HPDE6-E6E7 (cell line): Measurements from ENCODE around the gene DIDO1.

Experiments used
- DNase-seq: peaks from one replicate; pipeline ENCODE4 v3.0.0; 2011; ENCODE audit warnings: missing footprints; ENCODE audit errors: extremely low spot score

Gene DIDO1

DNA sequence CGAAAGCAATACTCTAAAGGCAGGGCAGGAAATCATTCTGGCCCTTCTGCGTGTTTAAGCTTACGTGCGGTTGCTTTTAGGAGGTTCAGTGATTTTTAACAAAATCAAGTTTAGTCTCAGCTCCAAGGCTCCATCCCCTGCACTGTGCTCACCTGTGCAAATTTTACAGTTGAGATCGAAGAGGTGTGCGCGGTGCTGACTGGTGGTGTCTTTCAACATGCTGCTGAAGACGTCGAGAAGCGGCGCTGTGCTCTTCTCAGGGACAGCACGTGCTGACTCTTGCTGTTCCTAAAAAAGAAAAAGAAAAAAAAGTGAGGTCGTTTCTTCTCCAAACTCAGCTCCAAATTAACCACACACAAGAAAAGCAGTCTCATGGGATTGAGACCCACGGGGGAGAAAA is 32.0 kb downstream of the DIDO1 start:
- no peak for DNase-seq

DNA sequence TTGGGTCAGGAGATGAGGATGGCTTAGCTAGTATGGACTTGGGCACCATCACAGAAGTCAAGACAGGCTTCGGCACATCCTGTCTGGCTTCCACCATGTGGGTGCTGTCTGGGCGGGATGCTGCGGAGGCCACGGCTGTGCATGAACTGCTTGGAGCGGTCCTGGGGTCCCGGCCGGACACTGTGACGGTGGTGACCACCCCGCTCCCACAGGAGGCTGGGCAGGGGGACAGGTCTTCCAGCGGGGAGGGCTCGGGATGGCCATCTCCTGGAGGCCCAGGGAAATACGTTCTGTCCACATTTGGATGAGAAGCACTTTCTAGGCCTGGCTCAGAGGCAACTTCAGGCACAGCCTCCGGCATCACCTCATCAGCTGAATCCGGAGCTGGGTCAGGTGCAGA is 32.6 kb downstream of the DIDO1 start:
- DNase-seq, result no peak

DNA sequence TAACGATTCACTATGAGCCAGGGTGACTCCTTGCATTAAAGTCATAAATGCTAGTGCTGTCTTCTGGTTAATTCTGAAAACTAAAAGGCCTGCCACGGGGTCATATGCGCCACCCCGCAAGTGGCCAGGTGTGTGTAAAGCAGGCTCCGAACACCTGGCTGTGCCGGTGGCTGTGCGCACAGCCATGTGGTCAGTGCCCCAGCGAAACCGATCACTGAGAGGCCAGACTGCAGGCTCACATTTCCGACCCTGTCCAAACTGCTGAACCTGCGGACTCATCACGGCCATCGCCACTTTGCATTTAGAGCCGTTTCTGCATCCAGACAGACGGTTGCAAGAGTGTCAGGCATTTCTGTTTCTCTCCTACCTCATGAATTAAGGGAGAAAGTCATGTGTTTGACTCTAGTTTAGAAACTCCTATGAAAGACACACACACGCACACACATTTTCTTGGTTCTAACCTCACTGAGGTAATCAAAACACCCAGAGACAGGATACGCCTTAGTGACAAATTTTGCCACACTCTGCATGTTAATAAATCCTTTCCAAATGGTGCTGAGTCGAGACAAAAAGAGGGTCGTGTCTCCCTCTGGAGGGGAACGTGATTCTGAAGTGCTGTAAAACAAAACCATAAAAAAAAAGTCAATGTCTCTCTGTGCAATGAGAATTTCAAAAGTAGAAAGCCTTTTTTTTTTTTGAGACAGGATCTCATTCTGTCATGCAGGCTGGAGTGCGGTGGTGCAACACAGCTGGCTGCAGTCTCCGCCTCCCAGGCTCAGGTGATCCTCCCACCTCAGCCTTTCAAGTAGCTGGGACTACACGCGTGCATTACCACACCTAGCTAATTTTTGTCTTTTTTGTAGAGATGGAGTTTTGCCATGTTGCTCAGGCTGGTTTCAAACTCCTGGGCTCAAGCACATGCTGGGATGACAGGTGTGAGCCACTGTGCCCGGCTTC is 33.7 kb downstream of the DIDO1 start:
- no peak for DNase-seq

DNA sequence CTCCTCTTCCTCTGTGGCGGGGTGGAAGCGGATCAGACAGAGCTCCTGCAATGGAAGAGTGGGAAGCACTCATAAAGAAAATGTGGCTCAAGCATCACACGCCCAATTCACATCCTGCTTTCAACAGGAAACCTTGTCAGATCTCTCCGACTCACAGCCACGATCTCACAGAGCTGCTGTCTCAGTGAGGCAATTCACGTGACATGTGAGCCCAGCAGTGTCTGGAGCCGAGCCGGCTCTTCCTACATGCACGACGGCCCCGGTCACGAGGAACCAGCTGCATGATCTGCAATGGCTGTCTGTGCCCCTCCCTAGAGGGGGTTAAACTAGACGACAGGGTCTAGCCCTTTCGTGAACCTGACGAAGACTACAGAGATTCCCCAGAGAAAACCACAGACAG is 35.2 kb downstream of the DIDO1 start:
- DNase-seq, result no peak

DNA sequence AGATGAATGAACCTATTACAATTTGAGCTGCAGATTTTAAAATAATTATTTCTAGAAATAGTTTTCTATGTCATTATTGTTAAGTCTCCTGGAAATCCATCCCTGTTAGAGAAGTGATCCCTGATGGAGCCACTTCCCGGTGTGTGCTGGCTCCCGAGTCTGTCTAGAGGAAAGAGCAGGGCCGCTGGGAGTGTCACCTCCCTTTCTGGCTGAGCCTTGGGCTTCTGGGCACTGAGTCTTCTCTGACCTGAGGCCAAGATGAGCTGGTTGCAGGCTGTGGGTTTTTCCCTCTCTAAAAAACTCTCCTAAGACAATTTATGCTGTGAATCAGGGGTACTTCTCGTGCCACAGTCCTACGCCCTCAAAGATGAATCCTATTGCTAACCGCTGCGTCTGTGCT is 35.9 kb downstream of the DIDO1 start:
- DNase-seq, result no peak

DNA sequence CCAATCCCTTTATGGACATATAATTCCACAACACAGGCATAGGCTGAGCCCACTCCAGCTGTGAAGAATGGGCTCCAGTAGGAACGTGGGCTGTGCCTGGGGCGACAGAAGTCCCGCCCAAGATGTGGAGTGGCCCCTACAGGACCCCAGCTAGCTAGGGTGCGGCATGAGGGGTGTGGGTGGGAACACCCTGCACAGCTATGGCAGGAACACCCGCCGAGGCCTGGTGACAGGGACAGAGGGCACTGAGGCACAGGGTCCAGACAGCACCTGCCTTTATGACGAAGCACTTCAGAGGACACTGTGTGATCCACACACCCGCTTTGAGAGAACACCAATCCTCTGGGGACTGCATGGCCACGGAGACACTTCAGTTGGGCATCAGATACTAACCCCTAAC is 36.4 kb downstream of the DIDO1 start:
- DNase-seq, result no peak

DNA sequence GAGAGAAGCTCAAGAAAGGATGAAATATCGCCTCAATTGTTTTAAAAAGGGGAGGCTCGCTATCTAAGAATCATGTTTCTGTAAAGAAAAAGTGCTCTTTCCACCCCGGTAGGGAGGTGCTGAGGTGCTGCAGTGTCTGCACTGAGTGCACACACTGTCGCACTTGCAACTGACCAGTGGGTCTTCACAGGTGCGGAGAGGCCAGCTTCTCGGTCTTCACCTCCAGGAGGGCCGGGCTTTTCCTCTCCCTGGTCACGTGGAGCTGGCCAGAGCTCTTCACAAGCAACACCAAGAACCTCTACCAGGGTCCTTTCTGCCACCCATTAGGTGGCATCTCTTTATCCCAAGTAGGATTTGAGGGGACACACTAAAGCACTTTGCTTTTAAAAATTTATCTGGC is 36.9 kb downstream of the DIDO1 start:
- no peak for DNase-seq

DNA sequence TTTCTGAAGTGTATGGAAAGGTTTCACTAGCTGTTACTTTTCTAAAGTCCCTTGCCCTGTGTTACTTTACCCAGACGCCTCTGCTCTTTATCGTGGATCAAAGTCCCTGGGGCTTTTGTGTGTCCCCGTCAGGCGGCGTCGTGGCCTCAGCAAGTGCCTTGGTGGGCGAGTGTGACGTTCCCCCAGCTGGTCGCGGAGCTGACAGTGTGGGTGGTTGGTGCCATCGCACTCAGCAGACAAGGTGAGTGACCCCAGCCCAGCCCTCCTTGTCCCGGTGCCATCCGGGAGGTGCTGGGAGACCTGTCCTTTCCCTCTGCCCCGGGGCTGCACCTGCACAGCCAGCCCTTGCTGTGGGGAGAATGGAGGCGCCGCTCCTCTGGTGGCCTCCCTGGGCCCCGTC is 37.4 kb downstream of the DIDO1 start:
- no peak for DNase-seq

DNA sequence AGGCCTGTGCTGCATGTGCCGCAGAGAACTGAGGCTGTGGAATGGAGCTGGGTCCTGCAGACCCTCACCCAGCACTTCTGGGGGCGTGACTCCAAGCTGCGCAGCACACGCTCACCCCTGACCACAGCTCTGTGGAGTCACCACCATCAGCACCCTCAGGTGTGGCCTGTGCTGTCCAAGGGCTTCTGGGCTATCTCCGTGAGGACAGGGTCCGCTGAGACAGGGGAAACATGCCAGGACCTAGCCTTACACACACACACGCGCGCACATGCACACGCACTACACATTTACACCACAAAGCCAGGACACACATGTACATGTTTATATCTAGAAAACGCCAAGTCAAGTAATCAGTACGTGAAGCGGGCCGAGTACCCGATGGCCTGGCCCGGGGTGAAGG is 37.9 kb downstream of the DIDO1 start:
- DNase-seq, result no peak

DNA sequence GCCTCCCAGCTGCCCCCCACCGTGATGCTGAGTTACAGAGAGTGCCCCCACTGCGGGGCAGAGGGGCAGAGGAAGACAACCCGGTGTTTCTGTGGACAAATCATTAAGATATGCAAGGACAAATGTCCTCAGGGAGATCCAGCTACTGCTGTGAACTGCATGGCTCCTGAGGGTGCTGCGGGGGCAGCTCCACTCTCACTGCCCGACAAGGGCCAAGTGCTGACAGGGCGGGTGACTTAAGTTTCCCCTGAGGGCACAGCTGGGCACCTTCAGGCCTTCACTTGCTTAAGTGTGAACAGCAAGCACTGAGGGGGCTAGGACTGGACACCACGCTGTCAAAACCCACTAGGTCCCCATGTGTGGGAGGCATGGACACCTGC is 38.5 kb downstream of the DIDO1 start:
- DNase-seq, result no peak

DNA sequence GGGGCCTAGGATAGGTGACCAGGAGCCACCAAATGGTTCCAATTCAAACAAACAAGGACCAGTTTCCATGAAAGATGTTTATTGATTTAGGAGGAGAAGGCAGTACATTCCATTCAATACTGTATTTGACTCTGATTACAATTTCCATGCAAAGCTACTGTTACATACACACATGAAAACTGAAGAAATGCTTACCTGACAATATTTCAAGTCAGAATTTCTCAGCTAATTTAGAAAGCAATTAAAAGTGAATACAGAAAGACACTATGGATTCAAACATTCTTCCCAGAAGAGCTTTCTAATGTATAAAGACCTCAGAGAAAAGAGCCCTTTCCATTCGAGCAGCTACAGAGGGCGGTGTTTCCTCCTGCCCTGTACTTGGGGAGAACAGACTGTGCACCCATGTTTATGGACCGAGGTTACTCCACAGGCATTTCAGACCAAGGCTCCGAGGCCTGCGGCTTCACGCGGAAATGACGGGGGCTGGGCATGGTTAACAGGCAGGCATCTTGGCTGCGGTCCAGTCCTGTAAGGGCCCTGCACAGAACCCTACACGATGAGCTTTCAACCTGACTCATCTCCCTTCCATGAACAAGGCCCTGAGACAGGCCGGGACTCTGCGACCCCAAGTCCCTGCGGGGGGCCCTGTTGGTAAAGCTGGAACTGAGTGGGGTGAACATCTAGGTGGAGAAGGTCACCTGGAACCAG is 39.0 kb downstream of the DIDO1 start:
- peak; percentile 60 for DNase-seq

DNA sequence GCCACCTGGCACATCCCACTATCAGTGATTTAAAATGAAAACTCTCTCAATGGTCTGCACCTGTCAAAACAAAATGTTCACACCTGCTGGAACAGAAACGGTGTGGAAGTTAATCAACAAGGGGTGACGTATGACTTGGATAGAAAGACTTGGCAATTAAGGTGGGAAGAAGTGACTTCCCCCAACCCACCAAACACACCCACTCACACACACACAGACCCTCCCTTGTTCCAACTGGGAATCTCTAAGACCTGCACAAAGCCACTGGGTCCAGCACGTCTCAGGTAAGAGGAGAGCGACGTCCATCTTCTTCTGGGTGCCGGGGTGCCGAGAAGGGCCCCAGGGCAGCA is 39.6 kb downstream of the DIDO1 start:
- no peak for DNase-seq

DNA sequence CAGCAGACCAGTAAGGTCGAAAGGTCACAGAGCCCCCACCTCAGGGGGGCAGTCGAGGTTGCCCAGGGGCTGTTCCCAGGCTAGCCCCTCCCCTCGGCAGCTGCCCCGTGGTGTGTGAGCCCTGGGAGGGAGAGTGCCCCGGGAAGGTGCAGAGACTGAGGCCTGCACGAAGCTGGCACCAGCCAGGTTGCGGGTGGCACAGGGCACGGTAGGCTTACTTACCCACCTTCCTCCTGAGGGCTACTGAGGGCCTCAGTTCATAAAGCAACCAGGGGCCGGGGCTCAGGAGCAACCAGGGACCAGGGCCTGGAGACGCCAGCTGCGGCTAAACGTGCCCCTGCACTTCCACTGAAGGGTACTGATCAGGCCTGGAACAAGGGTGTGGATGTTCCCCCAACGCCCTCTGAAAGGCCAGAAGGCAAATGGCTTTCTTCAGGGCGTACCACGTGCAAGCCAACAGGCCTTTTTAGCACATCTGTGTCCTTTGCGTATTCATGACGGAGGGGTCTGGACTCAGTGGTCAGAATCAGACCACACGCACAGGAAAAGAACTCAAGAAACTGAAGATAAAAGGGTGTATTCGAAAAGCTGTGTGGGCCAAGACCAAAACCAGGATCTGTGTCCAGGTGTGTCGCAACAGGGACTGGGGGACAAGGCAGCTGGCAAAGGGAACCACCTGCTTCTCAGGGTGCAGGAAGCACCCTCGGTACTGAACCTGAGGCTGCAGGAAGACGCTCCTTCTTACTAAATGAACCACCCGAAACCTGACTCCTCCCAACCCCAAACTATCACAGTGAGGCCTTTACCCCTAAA is 40.2 kb downstream of the DIDO1 start:
- DNase-seq, result no peak

DNA sequence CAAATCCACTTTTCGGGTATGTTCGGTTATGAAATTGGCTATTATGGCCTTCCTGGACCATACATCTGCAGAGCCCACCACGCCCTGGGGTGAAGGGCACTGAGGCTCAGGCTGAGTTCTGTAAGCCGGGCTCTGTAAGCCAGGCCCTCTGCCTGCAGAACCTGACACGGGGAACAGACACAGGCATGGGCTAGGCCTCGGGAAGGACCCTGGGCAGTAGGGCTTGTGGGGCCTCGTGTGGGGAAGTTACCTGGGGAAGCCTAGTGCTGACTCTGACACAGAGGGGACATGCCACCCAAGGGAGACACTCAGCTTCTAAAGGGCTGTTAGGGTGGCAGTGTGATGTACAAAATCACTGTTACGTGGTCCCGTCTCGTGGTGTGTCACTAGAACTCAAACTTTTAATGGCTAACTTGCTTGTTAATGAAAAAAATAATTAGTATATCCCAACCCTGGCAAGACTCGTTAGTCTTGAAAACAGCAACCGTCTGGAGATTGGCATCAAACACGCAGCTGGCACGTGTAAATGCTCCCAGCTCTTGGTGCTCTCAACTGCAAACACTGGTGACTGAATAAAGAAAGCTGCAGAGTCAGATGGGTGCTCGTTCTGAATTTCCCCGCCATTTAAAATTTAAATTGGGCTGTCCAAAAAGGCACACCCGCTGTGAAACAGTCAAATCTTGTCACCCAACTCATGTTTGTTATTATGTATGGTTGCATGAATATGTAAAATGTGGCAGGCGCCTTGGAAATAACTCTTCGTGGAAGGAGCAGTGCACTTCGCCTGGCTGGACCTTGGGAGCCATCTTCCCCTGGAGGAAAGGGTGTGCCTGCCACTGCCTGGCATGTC is 41.0 kb downstream of the DIDO1 start:
- DNase-seq, result no peak

DNA sequence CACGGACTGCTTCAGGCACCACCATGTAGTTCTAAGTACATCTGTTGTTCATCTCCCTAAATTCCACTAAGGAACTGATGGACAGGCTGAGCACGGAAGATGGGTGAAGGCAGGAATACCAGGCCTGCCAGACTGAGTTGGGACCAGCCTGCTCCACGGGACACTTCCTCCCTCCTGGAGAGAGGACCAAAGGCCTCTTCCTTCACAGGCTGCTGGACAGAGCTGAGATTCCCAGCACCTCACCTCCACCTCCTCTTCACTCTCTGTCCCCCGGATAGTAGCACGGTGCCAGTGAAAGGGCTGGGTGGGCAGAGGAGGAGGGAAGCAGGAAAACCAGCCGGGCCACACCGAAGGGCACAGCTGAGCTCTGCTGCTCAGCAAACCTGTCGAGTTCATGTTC is 41.7 kb downstream of the DIDO1 start:
- DNase-seq, result no peak

DNA sequence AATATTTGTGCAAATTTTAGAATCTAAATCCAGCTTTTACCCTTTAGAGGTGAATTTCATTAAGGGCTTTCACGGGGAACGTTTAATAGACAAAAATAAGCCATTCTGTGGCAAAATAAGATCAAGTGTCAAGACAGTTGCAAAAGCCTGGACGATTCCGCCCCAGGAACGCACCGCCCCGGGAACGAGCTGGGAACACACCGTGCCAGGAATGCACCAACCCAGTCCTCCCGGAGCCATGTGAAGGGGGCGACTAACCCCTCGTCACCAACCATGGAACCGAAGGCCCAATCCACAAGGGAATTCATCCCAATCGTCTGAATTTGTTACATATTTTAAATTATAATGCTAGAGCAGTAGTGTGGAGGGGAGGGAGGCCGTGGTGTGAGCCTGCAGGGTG is 43.9 kb downstream of the DIDO1 start:
- no peak for DNase-seq

DNA sequence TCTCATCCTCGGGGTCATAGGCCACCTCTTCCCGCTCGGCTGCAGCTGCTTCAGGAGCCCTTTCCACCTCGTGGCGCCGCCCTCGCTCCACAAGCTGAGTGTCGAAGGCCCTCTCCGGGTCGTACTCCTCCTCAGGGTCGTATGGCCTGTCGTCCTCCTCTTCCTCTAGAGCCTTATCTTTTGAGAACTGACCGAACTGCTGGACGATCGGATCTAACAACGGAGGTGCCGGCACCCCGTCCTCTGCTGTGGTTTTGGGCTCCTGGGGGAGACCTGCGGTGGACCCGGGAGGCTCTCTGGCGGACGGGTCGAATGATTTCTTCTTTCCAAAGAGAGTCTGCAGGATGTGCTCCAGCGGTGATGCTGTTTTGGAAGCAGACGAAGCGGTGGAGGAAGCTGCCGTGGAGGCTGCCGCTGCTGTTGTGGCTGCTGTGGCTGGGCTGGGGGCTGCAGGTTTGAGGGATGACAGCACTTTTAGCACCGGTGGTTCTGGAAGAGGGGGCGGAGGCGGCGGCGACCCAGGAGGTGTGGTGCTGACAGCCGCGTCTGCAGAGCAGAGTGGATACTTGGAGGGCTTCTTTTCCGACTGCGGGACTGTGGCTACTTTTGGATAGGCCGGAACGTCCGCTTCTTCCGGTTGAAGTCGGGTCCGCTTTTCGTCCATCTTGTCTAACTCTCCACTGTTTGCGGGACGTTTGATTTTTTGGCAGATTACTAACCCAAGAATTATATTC is 44.5 kb downstream of the DIDO1 start:
- DNase-seq, result no peak

DNA sequence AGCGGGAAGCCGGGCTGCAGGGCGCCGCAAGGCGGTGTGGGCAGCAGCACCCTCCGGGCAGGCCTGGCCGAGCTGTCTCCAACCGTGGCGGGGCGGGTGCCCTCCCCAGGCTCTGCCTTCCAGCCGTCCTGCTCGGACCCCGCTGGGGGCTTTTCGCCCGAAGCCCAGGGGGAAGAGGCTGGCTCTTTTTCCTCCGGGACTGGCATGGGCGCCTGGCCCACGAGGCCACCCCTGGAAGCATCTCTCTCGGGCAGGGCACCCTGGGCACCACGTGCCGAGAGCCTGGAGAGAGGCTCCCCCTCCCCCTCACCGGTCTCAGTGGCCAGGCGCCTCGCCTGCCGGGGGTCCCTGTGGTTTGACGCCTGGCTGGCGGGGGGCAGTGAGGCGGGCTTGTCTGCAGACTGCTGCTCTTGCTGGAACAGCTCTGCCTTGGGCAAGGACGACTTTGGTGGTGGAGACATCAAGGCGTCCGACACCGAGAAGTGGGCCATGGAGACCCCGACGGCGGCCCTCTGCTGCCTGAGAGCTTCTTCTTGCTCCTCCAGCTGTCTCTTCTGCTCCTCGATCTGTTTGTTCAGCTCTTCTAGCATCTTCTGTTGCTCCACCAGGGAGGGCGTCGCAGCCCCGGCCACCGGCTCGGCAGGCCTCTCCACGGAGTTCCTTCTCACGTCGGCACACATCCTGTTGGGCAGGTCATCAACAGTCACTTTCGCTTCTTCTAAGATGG is 45.2 kb downstream of the DIDO1 start:
- no peak for DNase-seq

DNA sequence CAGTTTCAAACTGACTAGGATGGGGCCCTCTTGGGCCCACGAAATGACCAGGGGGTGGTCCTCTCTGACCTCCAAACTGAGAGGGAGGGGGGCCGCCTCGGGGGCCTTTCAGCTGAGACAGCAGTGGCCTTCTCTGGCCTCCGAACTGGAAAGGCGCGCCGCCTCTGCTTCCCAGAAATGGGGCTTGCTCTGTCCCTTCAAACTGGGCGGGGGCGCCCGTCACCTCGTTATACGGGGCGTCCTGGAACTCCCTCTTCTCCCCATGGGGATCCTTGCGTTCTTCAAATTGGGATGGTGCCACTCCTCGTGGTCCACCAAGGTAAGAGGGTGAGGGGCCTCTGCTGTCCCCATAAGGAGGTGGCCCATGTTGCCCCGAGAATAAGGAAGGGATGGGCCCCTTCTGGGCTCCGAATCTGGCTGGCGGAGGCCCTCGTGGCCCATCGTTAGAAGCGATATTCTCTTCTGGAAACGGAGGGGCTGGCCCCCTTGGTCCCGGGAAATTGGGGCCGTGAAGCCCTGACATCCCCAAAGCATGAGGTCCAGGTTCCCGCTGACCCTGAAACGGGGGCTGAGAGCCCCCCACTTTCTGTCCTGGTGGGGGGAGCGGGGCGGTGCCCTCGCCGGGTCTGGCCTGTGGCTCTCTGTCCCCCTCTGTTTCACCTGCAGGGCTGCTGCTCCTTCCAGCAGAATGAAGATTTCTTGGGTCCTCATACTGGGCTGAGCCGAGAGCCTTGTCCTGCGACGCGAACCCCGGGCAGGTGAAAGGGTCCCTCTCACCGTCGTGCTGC is 46.0 kb downstream of the DIDO1 start:
- DNase-seq, result no peak
